Measurements from ENCODE around the gene PLAU. TPM values are rescaled to one million over a fixed set of nuclear protein-coding genes. Genes with fewer than 3 reads are reported as not detected.

Gene PLAU
- total and polyA plus RNA-seq, 3 donors from 2014 or later = 0.87 to 13.6 (median 1.7) TPM

GRCh38 chr10:73950155-73950948 lies 39.4 kb downstream of the PLAU start:
- TF ChIP-seq POLR2A (IDR thresholded peaks at IDR 0.05) = no peak
- no peak for TF ChIP-seq CTCF (IDR thresholded peaks at IDR 0.05)
- Histone ChIP-seq H3K36me3 (ENCODE audit: low read depth, missing control alignments) (no peaks in the 10 kb centered on the region), H3K27ac (no peak overlapping the region), H3K4me3 (no peak overlapping the region), H3K4me1 (no peaks in the 10 kb centered on the region), H3K9me3 (no peaks in the 10 kb centered on the region), H3K27me3 (no peaks in the 10 kb centered on the region)
- intact Hi-C loops (cut with DNase I; ENCODE audit: low total_unique reads) = no loop called here
- 62 to 73% methylated on average over 13 of the region's 13 CpGs for WGBS, 2 donors
- no peak for DNase-seq

GRCh38 chr10:73953665-73954064 lies 42.7 kb downstream of the PLAU start:
- intact Hi-C loops (cut with DNase I; ENCODE audit: low total_unique reads) = no loop called here
- WGBS, 2 donors = 88 to 90% methylated on average over 1 of the region's 1 CpG
- Histone ChIP-seq H3K4me3 (no peak overlapping the region), H3K27me3 (no peaks in the 10 kb centered on the region), H3K4me1 (peaks cover 15% of the 10 kb centered on the region), H3K36me3 (ENCODE audit: low read depth, missing control alignments) (no peaks in the 10 kb centered on the region), H3K27ac (no peak overlapping the region), H3K9me3 (no peaks in the 10 kb centered on the region)
- DNase-seq = no peak
- TF ChIP-seq POLR2A (IDR thresholded peaks at IDR 0.05) = no peak
- TF ChIP-seq CTCF (IDR thresholded peaks at IDR 0.05) = no peak

GRCh38 chr10:73954737-73955136 lies 43.8 kb downstream of the PLAU start:
- intact Hi-C loops (cut with DNase I; ENCODE audit: low total_unique reads) = no loop called here
- Histone ChIP-seq H3K9me3 (no peaks in the 10 kb centered on the region), H3K4me1 (peaks cover 15% of the 10 kb centered on the region), H3K27ac (no peak overlapping the region), H3K4me3 (no peak overlapping the region), H3K27me3 (no peaks in the 10 kb centered on the region), H3K36me3 (ENCODE audit: low read depth, missing control alignments) (no peaks in the 10 kb centered on the region)
- no peak for TF ChIP-seq CTCF (IDR thresholded peaks at IDR 0.05)
- no peak for TF ChIP-seq POLR2A (IDR thresholded peaks at IDR 0.05)
- no peak for DNase-seq
- WGBS, 2 donors = 88 to 99% methylated on average over 2 of the region's 2 CpGs

- 96 to 100% methylated on average over 2 of the region's 2 CpGs for whole genome bisulfite sequencing, 2 donors
- H3K4me3 ChIP-seq = no peak overlapping the region
- intact Hi-C loops (cut with DNase I; ENCODE audit: low total_unique reads) = no loop called here
- no peaks in the 10 kb centered on the region for H3K27me3 ChIP-seq
- H3K27ac ChIP-seq = no peak overlapping the region
- DNase-seq = no peak
- H3K9me3 ChIP-seq = no peaks in the 10 kb centered on the region
- no peaks in the 10 kb centered on the region for H3K36me3 ChIP-seq (ENCODE audit: low read depth, missing control alignments)
- no peak for TF ChIP-seq POLR2A (IDR thresholded peaks at IDR 0.05)
- no peak for TF ChIP-seq CTCF (IDR thresholded peaks at IDR 0.05)
- H3K4me1 ChIP-seq = peaks cover 15% of the 10 kb centered on the region
Measured at GRCh38 chr10:73955719-73956118, 44.8 kb downstream of the PLAU start.

All from testis (tissue), 3 donors.